PC-3 (cell line): ENCODE data around the gene TTC1. TPM values are rescaled to one million over a fixed set of nuclear protein-coding genes. Genes with fewer than 3 reads are reported as not detected.

ENCODE experiments used
- ATAC-seq: fragments of 200-7000 bp; cut with Tn5 transposase; 2 replicates; pipeline ENCODE4 v1.9.1; 2020; ENCODE audit warnings: mild to moderate bottlenecking, moderate library complexity
- BruUV-seq: library from RNA; stranded (reverse); fragments of 400-500 nt; replicated peaks from 2 replicates; lab custom pipeline; 2021; lab: Mats Ljungman, UMichigan
- CTCF ChIA-PET: fragments of 300-600 bp; sonication (Branson Sonifier 250); formaldehyde crosslinking; loops from one replicate; lab custom pipeline; 2022; ENCODE audit warnings: antibody characterized with exemption; lab: Charles Lee
- POLR2A ChIA-PET: fragments of 300-600 bp; sonication (Branson Sonifier 250); formaldehyde crosslinking; loops from one replicate; lab custom pipeline; 2022; ENCODE audit warnings: antibody characterized with exemption; ENCODE audit not compliant: unreplicated experiment; lab: Charles Lee
- DNase-seq: peaks from one replicate; pipeline ENCODE4 v3.0.0-alpha.2; 2015
- H2AFZ ChIP-seq: fragments of 300-600 bp; sonication (generic); 2 replicates; pipeline ENCODE4 v1.6.0; 2016; ENCODE audit warnings: antibody characterized with exemption, low read length
- H3F3A ChIP-seq: fragments of 300-600 bp; sonication (generic); one replicate; pipeline ENCODE4 v1.6.0; 2017; ENCODE audit warnings: antibody characterized with exemption, low read length, control low read depth, mild to moderate bottlenecking; ENCODE audit not compliant: unreplicated experiment
- H3K27ac ChIP-seq: fragments of 300-600 bp; sonication (generic); 2 replicates; pipeline ENCODE4 v1.5.1; 2016; ENCODE audit warnings: mild to moderate bottlenecking, low read length
- H3K27me3 ChIP-seq: fragments of 300-600 bp; sonication (generic); 2 replicates; pipeline ENCODE4 v1.6.1; 2016; ENCODE audit warnings: low read length, mixed read lengths
- H3K36me3 ChIP-seq: fragments of 300-600 bp; sonication (generic); 2 replicates; pipeline ENCODE4 v1.6.1; 2016; ENCODE audit warnings: low read depth, mixed run types, low read length, mixed read lengths
- H3K4me1 ChIP-seq: fragments of 300-600 bp; sonication (generic); 2 replicates; pipeline ENCODE4 v1.5.1; 2016; ENCODE audit warnings: low read length; ENCODE audit not compliant: insufficient read depth
- H3K4me2 ChIP-seq: fragments of 300-600 bp; sonication (generic); 2 replicates; pipeline ENCODE4 v1.6.0; 2016; ENCODE audit warnings: low read length
- H3K4me3 ChIP-seq: fragments of 300-600 bp; sonication (generic); 2 replicates; pipeline ENCODE4 v1.5.1; 2016; ENCODE audit warnings: mild to moderate bottlenecking, low read length, mixed read lengths
- H3K79me2 ChIP-seq: fragments of 300-600 bp; sonication (generic); 2 replicates; pipeline ENCODE4 v1.6.1; 2017; ENCODE audit warnings: low read length, mixed read lengths
- H3K9ac ChIP-seq: fragments of 300-600 bp; sonication (generic); 2 replicates; pipeline ENCODE4 v1.6.0; 2016; ENCODE audit warnings: mild to moderate bottlenecking, low read length
- H3K9me2 ChIP-seq: fragments of 300-600 bp; sonication (generic); replicated peaks from 2 replicates; pipeline ENCODE4 v1.6.1; 2016; ENCODE audit warnings: mixed run types, low read length, mixed read lengths
- H3K9me3 ChIP-seq: fragments of 300-600 bp; sonication (generic); 2 replicates; pipeline ENCODE4 v1.6.1; 2016; ENCODE audit warnings: low read length, mixed read lengths
- H4K20me1 ChIP-seq: fragments of 300-600 bp; sonication (generic); 2 replicates; pipeline ENCODE4 v1.6.1; 2016; ENCODE audit warnings: low read length, mixed read lengths
- CTCF ChIP-seq: fragments of 300-600 bp; sonication (generic); conservative IDR thresholded peaks from 2 replicates; pipeline ENCODE4 v1.5.1; 2017; ENCODE audit warnings: antibody characterized with exemption, low read depth, mild to moderate bottlenecking, low read length
- EZH2 ChIP-seq: fragments of 300-600 bp; sonication (generic); IDR thresholded peaks from one replicate; pipeline ENCODE4 v1.6.1; 2017; ENCODE audit warnings: antibody characterized with exemption, mild to moderate bottlenecking, low read length; ENCODE audit not compliant: unreplicated experiment
- EZH2phosphoT487 ChIP-seq: fragments of 300-600 bp; sonication (generic); IDR thresholded peaks from 2 replicates; pipeline ENCODE4 v1.6.1; 2018; ENCODE audit warnings: mild to moderate bottlenecking, antibody characterized with exemption, low read length, borderline replicate concordance
- intact Hi-C: fragments of 100-400 bp; cut with micrococcal nuclease; formaldehyde crosslinking; loops from 2 replicates; pipeline ENCODE4 v1.9.0; 2023
- total RNA-seq: library from RNA; depleted of rRNA; stranded (reverse); fragments of >200 nt; gene quantifications from 2 replicates; pipeline ENCODE4 v1.2.3, GENCODE V29; 2014

Gene TTC1
- total RNA-seq, 1 experiment from 2014 or later, result 61.4 TPM

GRCh38 chr5:159969966-159970365 is 39.0 kb upstream of the TTC1 start:
- no peaks in the 10 kb centered on the region for H3K36me3 ChIP-seq
- H3K4me1 ChIP-seq, result peaks cover 11% of the 10 kb centered on the region
- H3K4me2 ChIP-seq, result no peak overlapping the region
- H3K9me2 ChIP-seq, result no peaks in the 10 kb centered on the region
- CTCF ChIA-PET, result no interaction called here
- H3K27me3 ChIP-seq, result no peaks in the 10 kb centered on the region
- H4K20me1 ChIP-seq, result no peaks in the 10 kb centered on the region
- TF ChIP-seq CTCF (no peak), EZH2 (no peak), EZH2phosphoT487 (no peak)
- no peak overlapping the region for H3K27ac ChIP-seq
- DNase-seq, result peak; percentile 25
- no peaks in the 10 kb centered on the region for H3F3A ChIP-seq
- H3K4me3 ChIP-seq, result no peak overlapping the region
- H3K79me2 ChIP-seq, result no peaks in the 10 kb centered on the region
- H3K9me3 ChIP-seq, result no peaks in the 10 kb centered on the region
- POLR2A ChIA-PET, result no interaction called here
- ATAC-seq, result peak; percentile 30; the same call in 1 of the 2 replicates
- intact Hi-C loops, result loop anchor here (5.0 kb wide), 1 partner anchor 43 kb away; no protein-coding TSS in a partner anchor
- H3K9ac ChIP-seq, result no peak overlapping the region
- no TSS peak for BruUV-seq
- H2AFZ ChIP-seq, result no peak overlapping the region

GRCh38 chr5:159971038-159971437 is 37.9 kb upstream of the TTC1 start:
- peak; percentile 20 for DNase-seq
- no peak overlapping the region for H3K4me3 ChIP-seq
- no peak overlapping the region for H3K27ac ChIP-seq
- H3K79me2 ChIP-seq, result no peaks in the 10 kb centered on the region
- no peak overlapping the region for H3K4me2 ChIP-seq
- H3K9me2 ChIP-seq, result no peaks in the 10 kb centered on the region
- peaks cover 20% of the 10 kb centered on the region for H3K4me1 ChIP-seq
- H3K9ac ChIP-seq, result no peak overlapping the region
- TF ChIP-seq EZH2, result no peak
- ChIA-PET POLR2A (no interaction called here), CTCF (no interaction called here)
- intact Hi-C loops, result no loop called here
- no TSS peak for BruUV-seq
- H3K36me3 ChIP-seq, result no peaks in the 10 kb centered on the region
- no peaks in the 10 kb centered on the region for H3F3A ChIP-seq
- no peaks in the 10 kb centered on the region for H4K20me1 ChIP-seq
- ATAC-seq, result no peak
- no peaks in the 10 kb centered on the region for H3K9me3 ChIP-seq
- H2AFZ ChIP-seq, result no peak overlapping the region
- H3K27me3 ChIP-seq, result no peaks in the 10 kb centered on the region

DNA sequence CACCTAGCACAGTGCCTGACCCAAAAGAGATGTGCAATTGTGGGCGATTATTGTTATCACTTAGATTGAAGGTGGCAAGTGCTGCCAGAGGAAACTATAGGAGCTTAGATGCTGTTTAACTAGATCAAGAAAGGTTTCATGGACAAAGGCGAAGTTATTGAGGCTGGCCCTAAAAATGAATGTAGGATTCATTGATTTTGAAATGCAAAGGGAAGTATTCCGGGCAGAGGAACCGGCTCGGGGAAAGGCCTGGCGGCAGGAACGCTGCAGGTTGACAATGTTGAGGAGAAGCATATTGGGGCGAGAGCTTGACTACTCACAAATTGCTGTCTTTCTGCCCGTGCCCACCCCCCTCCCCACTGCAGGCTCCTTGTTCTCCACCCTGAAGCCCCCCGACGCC is 37.4 kb upstream of the TTC1 start:
- TF ChIP-seq EZH2phosphoT487, result no peak
- no peak for TF ChIP-seq EZH2
- TF ChIP-seq CTCF, result no peak
- Histone ChIP-seq H3K9ac (no peak overlapping the region), H3F3A (no peaks in the 10 kb centered on the region), H3K9me3 (no peaks in the 10 kb centered on the region), H3K4me3 (no peak overlapping the region), H4K20me1 (no peaks in the 10 kb centered on the region), H2AFZ (no peak overlapping the region), H3K27me3 (no peaks in the 10 kb centered on the region), H3K4me2 (no peak overlapping the region), H3K79me2 (no peaks in the 10 kb centered on the region), H3K9me2 (no peaks in the 10 kb centered on the region), H3K4me1 (peaks cover 20% of the 10 kb centered on the region), H3K36me3 (no peaks in the 10 kb centered on the region), H3K27ac (no peak overlapping the region)
- DNase-seq (no peak), ATAC-seq (no peak)
- ChIA-PET POLR2A (no interaction called here), CTCF (no interaction called here)
- intact Hi-C loops, result no loop called here
- no TSS peak for BruUV-seq
